Stimulated activated CD4-positive, alpha-beta T cell treated with anti-CD3 and anti-CD28 coated beads, Interleukin-12 subunit alpha, Interleukin-12 subunit beta, amount 100 ng/mL, for 48 hours (primary cell): Measurements from ENCODE around the gene SLC16A1.
"Not testable (repeated sequence)": the region's sequence is repeated elsewhere in the genome, so short reads cannot be mapped to it uniquely, and the experiment has no call there.

Source experiments
- DNase-seq, 3 donors: peaks; one replicate each; pipeline ENCODE4 v3.0.0-alpha.2; 2020; ENCODE audit warnings: low read depth in 2 of 3, low spot score in 1 of 3

The SLC16A1 gene

GRCh38 chr1:112971006-112971405 is 15.0 kb upstream of the SLC16A1 start:
- DNase-seq, result no peak

GRCh38 chr1:112964347-112964746 is 8.4 kb upstream of the SLC16A1 start:
- no peak for DNase-seq

GRCh38 chr1:112961072-112961471 is 5.1 kb upstream of the SLC16A1 start:
- no peak for DNase-seq

- DNase-seq, result no peak
Measured at GRCh38 chr1:112960384-112960783, 4.4 kb upstream of the SLC16A1 start.

GRCh38 chr1:112958236-112958635 is 2.2 kb upstream of the SLC16A1 start:
- DNase-seq, result not testable (repeated sequence)

- peak; percentile 27 to 59 (median 44) for DNase-seq
Measured at GRCh38 chr1:112957133-112957812, 1.3 kb upstream of the SLC16A1 start.

GRCh38 chr1:112956544-112957132 is 642 bp upstream of the SLC16A1 start:
- DNase-seq, result peak in 2 of 3 donors; percentile 20 to 25

GRCh38 chr1:112954945-112955772 is 837 bp downstream of the SLC16A1 start:
- peak; percentile 38 to 59 (median 40) for DNase-seq

- no peak for DNase-seq
Measured at GRCh38 chr1:112954017-112954650, 1.9 kb downstream of the SLC16A1 start.

- DNase-seq, result no peak
Measured at GRCh38 chr1:112950426-112950825, 5.6 kb downstream of the SLC16A1 start.

GRCh38 chr1:112946683-112947082 is 9.3 kb downstream of the SLC16A1 start:
- DNase-seq, result no peak

- DNase-seq, result no peak
Measured at GRCh38 chr1:112939810-112940209, 16.2 kb downstream of the SLC16A1 start.

GRCh38 chr1:112938210-112938609 is 17.8 kb downstream of the SLC16A1 start:
- DNase-seq, result no peak

GRCh38 chr1:112937495-112937894 is 18.5 kb downstream of the SLC16A1 start:
- DNase-seq, result no peak

- no peak for DNase-seq
Measured at GRCh38 chr1:112937070-112937469, 18.9 kb downstream of the SLC16A1 start.

- DNase-seq, result no peak
Measured at GRCh38 chr1:112935461-112936111, 20.4 kb downstream of the SLC16A1 start.

GRCh38 chr1:112934577-112934976 is 21.4 kb downstream of the SLC16A1 start:
- DNase-seq, result no peak

- no peak for DNase-seq
Measured at GRCh38 chr1:112933820-112934571, 22.0 kb downstream of the SLC16A1 start.

- no peak for DNase-seq
Measured at GRCh38 chr1:112929979-112930378, 26.0 kb downstream of the SLC16A1 start.

- DNase-seq, result no peak
Measured at GRCh38 chr1:112927462-112927990, 28.5 kb downstream of the SLC16A1 start.
